DOHH2 (cell line): ENCODE results near the gene CSTA.

Experiments
- EZH2phosphoT487 ChIP-seq: fragments of 200-600 bp; sonication (generic); IDR thresholded peaks from 2 replicates; pipeline ENCODE4 v1.6.1; 2017; ENCODE audit warnings: borderline replicate concordance, mild to moderate bottlenecking, antibody characterized with exemption, low read length, moderate library complexity, mixed read lengths
- TF ChIP-seq, protein P1 (sequence below): fragments of 200-600 bp; sonication (generic); IDR thresholded peaks from one replicate; pipeline ENCODE4 v1.5.1; 2014; ENCODE audit warnings: antibody characterized with exemption, mild to moderate bottlenecking, low read depth, low read length; ENCODE audit not compliant: poor library complexity, severe bottlenecking

DNA sequence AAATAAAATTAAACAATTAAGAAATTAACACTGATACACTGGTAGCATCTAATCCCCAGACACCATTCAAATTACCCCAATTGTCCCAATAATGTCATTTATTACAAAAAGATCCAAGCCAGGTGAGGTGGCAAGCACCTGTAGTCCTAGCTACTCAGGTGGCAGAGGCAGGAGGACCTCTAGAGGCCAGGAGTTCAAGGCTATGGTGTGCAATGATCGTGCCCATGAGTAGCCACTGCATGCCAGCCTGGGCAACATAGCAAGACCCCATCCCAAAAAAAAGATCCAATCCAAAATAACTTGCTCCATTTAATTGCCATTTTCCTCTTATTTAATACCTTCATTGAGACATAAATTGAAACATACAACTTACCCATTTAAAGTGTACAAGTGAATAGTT, 17.8 kb downstream of the CSTA start:
- TF ChIP-seq, protein P1, sequence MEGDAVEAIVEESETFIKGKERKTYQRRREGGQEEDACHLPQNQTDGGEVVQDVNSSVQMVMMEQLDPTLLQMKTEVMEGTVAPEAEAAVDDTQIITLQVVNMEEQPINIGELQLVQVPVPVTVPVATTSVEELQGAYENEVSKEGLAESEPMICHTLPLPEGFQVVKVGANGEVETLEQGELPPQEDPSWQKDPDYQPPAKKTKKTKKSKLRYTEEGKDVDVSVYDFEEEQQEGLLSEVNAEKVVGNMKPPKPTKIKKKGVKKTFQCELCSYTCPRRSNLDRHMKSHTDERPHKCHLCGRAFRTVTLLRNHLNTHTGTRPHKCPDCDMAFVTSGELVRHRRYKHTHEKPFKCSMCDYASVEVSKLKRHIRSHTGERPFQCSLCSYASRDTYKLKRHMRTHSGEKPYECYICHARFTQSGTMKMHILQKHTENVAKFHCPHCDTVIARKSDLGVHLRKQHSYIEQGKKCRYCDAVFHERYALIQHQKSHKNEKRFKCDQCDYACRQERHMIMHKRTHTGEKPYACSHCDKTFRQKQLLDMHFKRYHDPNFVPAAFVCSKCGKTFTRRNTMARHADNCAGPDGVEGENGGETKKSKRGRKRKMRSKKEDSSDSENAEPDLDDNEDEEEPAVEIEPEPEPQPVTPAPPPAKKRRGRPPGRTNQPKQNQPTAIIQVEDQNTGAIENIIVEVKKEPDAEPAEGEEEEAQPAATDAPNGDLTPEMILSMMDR: no peak
- no peak for TF ChIP-seq EZH2phosphoT487
